Heart left ventricle (tissue), 16 donors: Measurements from ENCODE around the gene SCN4B. TPM values are rescaled to one million over a fixed set of nuclear protein-coding genes. Genes with fewer than 3 reads are reported as not detected.

Source experiments
- ATAC-seq, 4 donors: fragments of 200-7000 bp; cut with Tn5 transposase; one replicate each; pipeline ENCODE4 v1.9.1; 2020 to 2022; ENCODE audit warnings: moderate library complexity in 4 of 4, mild to moderate bottlenecking in 3 of 4, moderate number of reproducible peaks in 1 of 4
- DNase-seq, 5 donors: peaks; one replicate each; pipeline ENCODE4 v3.0.0-alpha.2; 2020
- H3K27ac ChIP-seq, 12 donors: fragments of 200-600 bp; sonication (generic) in 4 of 12; one replicate each; pipeline versions ENCODE4 v1.5.0 to v1.8.0; 2016 to 2022; ENCODE audit warnings: mild to moderate bottlenecking in 2 of 12
- H3K27me3 ChIP-seq, 9 donors: fragments of 200-600 bp; sonication (generic) in 2 of 9; one replicate each; pipeline versions ENCODE4 v1.5.1 to v1.8.0; 2016 to 2022; ENCODE audit warnings: mild to moderate bottlenecking in 3 of 9
- H3K36me3 ChIP-seq, 9 donors: fragments of 200-600 bp; sonication (generic) in 2 of 9; one replicate each; pipeline versions ENCODE4 v1.5.0 to v1.8.0; 2018 to 2022; ENCODE audit warnings: mild to moderate bottlenecking in 2 of 9
- H3K4me1 ChIP-seq, 12 donors: fragments of 200-600 bp; sonication (generic) in 4 of 12; one replicate each; pipeline versions ENCODE4 v1.5.0 to v1.8.0; 2016 to 2022; ENCODE audit warnings: mild to moderate bottlenecking in 3 of 12
- H3K4me3 ChIP-seq, 12 donors: fragments of 200-600 bp; sonication (generic) in 4 of 12; one replicate each; pipeline versions ENCODE4 v1.5.0 to v1.8.0; 2017 to 2022; ENCODE audit warnings: mild to moderate bottlenecking in 9 of 12, moderate library complexity in 4 of 12
- H3K9me3 ChIP-seq, 12 donors: fragments of 200-600 bp; sonication (generic) in 4 of 12; one replicate each; pipeline versions ENCODE4 v1.5.0 to v1.8.0; 2016 to 2022; ENCODE audit warnings: mild to moderate bottlenecking in 1 of 12
- CTCF ChIP-seq, 12 donors: fragments of 200-600 bp; sonication (generic) in 4 of 12; IDR thresholded peaks; one replicate each; pipeline versions ENCODE4 v1.5.0 to v1.8.0; 2018 to 2022; ENCODE audit warnings: antibody characterized with exemption in 12 of 12, mild to moderate bottlenecking in 5 of 12
- POLR2A ChIP-seq, 2 donors: fragments of 450-650 bp; IDR thresholded peaks; one replicate each; pipeline ENCODE4 v1.6.1; 2017; ENCODE audit warnings: antibody characterized with exemption in 2 of 2, mild to moderate bottlenecking in 2 of 2, moderate library complexity in 2 of 2
- WGBS, 4 donors: extraction: QIAGEN DNeasy Blood & Tissue Kit in 2 of 4; methylation state at CpG; one replicate each; pipeline versions ENCODE4 v1.1.5 to v1.1.7; 2013 to 2018; 5-methylcytosine and 5-hydroxymethylcytosine counted together
- intact Hi-C, 10 donors: fragments of 100-400 bp; cut with DNase I; formaldehyde crosslinking; loops; one replicate each; pipeline versions ENCODE4 v1.11.1 to v1.14.2; 2022
- polyA plus RNA-seq, 2 donors: library from polyadenylated mRNA; stranded (reverse); fragments of 200-250 nt; gene quantifications; one replicate each; pipeline ENCODE4 v1.2.3, GENCODE V29; 2013
- total RNA-seq, 9 donors: library from RNA; depleted of rRNA in 2 of 9; stranded (reverse); fragments of >200 nt in 2 of 9; fragmentation: NEBNext Ultra II Directional in 3 of 9; extraction: Animal tissue kit (Norgen Biotek cat#: 25700) in 3 of 9; gene quantifications; one replicate each; pipeline versions ENCODE4 v1.1.0 to v1.2.4, GENCODE V29; 2016 to 2023
- donor health status: ischemic (EF 13 %, LVEDD 7.1; RV severe dilation, severe dysfunction).
- donor health status: healthy with polysubstance abuse.
- donor health status: DM: no; HTN: yes; CAD: no.
- donor health status: DM: no; HTN: no; CAD: no.
- donor health status: ischemic (EF 25% LVEDD 6.9; RV normal size, moderate dysfunction).
- donor health status: ischemic (EF 25% LVEDD 5.7; RV mildly dilated, moderate dysfunction).
- donor health status: healthy.
- donor health status: DM: yes; HTN: yes; CAD: no.
- donor health status: ischemic (EF 35%, LVEDD 5.7; RV mildly dilated, moderate dysfunction).
- donor health status: nonischemic (EF 11% LVEDD 7.7; RV severe dilation, severe dysfunction).
- donor health status: DM: yes; HTN: yes; CAD: no.
- donor health status: PGD.
- donor health status: ischemic (EF 29% LVEDD 5.4; RV normal size, mild dysfunction).
- donor health status: nonischemic (EF 23%, LVEDD 6.1; RV moderate dilation, normal function).

Gene SCN4B
- total and polyA plus RNA-seq, 11 donors: 2.1 to 16.9 (median 11.9) TPM

GRCh38 chr11:118112711-118113430, 39.8 kb downstream of the SCN4B start:
- H3K9me3 ChIP-seq: no peaks in the 10 kb centered on the region
- ATAC-seq (no peak), DNase-seq (no peak)
- H3K27ac ChIP-seq: no peak overlapping the region
- WGBS, 4 donors: 86 to 93% (median 92%) methylated on average over 11 of the region's 11 CpGs
- no peaks in the 10 kb centered on the region for H3K36me3 ChIP-seq
- peaks cover 0 to 21% (median 7%) of the 10 kb centered on the region in 12 donors for H3K4me1 ChIP-seq
- H3K27me3 ChIP-seq: no peaks in the 10 kb centered on the region
- no peak overlapping the region for H3K4me3 ChIP-seq
- intact Hi-C loops: no loop called here
- no peak for TF ChIP-seq POLR2A (IDR thresholded peaks at IDR 0.05)
- no peak for TF ChIP-seq CTCF (IDR thresholded peaks at IDR 0.05)

- H3K4me3 ChIP-seq: no peak overlapping the region
- no peak for DNase-seq
- no peak overlapping the region for H3K27ac ChIP-seq
- 83 to 91% (median 89%) methylated on average over 6 of the region's 6 CpGs for WGBS, 4 donors
- no peak for TF ChIP-seq CTCF (IDR thresholded peaks at IDR 0.05)
- TF ChIP-seq POLR2A (IDR thresholded peaks at IDR 0.05): no peak
- no peaks in the 10 kb centered on the region for H3K36me3 ChIP-seq
- intact Hi-C loops: no loop called here
- ATAC-seq: no peak
- no peaks in the 10 kb centered on the region for H3K9me3 ChIP-seq
- peaks cover 0 to 12% (median 4%) of the 10 kb centered on the region in 12 donors for H3K4me1 ChIP-seq
- no peaks in the 10 kb centered on the region for H3K27me3 ChIP-seq
Measured at GRCh38 chr11:118111744-118112035, 40.9 kb downstream of the SCN4B start.

- no peaks in the 10 kb centered on the region for H3K9me3 ChIP-seq
- ATAC-seq (no peak), DNase-seq (no peak)
- no peaks in the 10 kb centered on the region for H3K27me3 ChIP-seq
- whole genome bisulfite sequencing, 4 donors: 66 to 72% (median 68%) methylated on average over 8 of the region's 8 CpGs
- intact Hi-C loops: no loop called here
- TF ChIP-seq CTCF (IDR thresholded peaks at IDR 0.05) (no peak), POLR2A (IDR thresholded peaks at IDR 0.05) (no peak)
- peaks cover 0 to 12% (median 4%) of the 10 kb centered on the region in 12 donors for H3K4me1 ChIP-seq
- no peaks in the 10 kb centered on the region for H3K36me3 ChIP-seq
- no peak overlapping the region for H3K4me3 ChIP-seq
- H3K27ac ChIP-seq: no peak overlapping the region
Measured at GRCh38 chr11:118111019-118111743, 41.4 kb downstream of the SCN4B start.

- intact Hi-C loops: no loop called here
- Histone ChIP-seq H3K27me3 (no peaks in the 10 kb centered on the region), H3K4me3 (no peak overlapping the region), H3K4me1 (peaks cover 0 to 12% (median 4%) of the 10 kb centered on the region in 12 donors), H3K9me3 (no peaks in the 10 kb centered on the region), H3K27ac (peak overlapping the region in 10 of 12 donors; percentile 19 to 74 (median 48)), H3K36me3 (no peaks in the 10 kb centered on the region)
- ATAC-seq (peak; percentile 68 to 88 (median 85)), DNase-seq (peak in 4 of 5 donors; percentile 31 to 73 (median 59))
- TF ChIP-seq POLR2A (IDR thresholded peaks at IDR 0.05) (no peak), CTCF (IDR thresholded peaks at IDR 0.05) (no peak)
- WGBS, 4 donors: 37 to 49% (median 43%) methylated on average over 2 of the region's 2 CpGs
Measured at GRCh38 chr11:118109231-118109630, 43.4 kb downstream of the SCN4B start.
